Measurements from ENCODE around the gene UAP1.

The UAP1 gene

GRCh38 chr1:162633081-162633762, 71.7 kb downstream of the UAP1 start:
- H4K20me1 ChIP-seq (ENCODE audit: insufficient read depth, low read length): no peaks in the 10 kb centered on the region
- H3K9me3 ChIP-seq (replicated peaks; ENCODE audit: insufficient read depth, low read length): no peaks in the 10 kb centered on the region
- TF ChIP-seq EZH2phosphoT487 (IDR thresholded peaks at IDR 0.05; ENCODE audit: low read length): no peak
- 0 out of 2 replicates have a peak, but pooled peaks have one; percentile 8 for TF ChIP-seq CTCF (IDR thresholded peaks at IDR 0.05; ENCODE audit: low read length)
- peak overlapping the region; percentile 81 for H2AFZ ChIP-seq (ENCODE audit: low read length)
- H3K79me2 ChIP-seq (ENCODE audit: low read length): no peaks in the 10 kb centered on the region
- peak overlapping the region; percentile 58 for H3K9ac ChIP-seq (ENCODE audit: low read length)
- peaks cover 50% of the 10 kb centered on the region for H3K4me1 ChIP-seq (ENCODE audit: low read length)
- H3K4me2 ChIP-seq (ENCODE audit: low read depth, low read length): peak overlapping the region; percentile 88
- no peaks in the 10 kb centered on the region for H3K36me3 ChIP-seq (replicated peaks; ENCODE audit: insufficient read depth, low read length)
- peak overlapping the region; percentile 53 for H3K4me3 ChIP-seq (ENCODE audit: low read length)
- DNase-seq: peak; percentile 89
- H3K27ac ChIP-seq (ENCODE audit: low read length): peak overlapping the region; percentile 82
- no peaks in the 10 kb centered on the region for H3K27me3 ChIP-seq (replicated peaks; ENCODE audit: insufficient read depth, low read length)
- peaks cover 27% of the 10 kb centered on the region for H3F3A ChIP-seq (ENCODE audit: insufficient read depth, low read length)
- no peaks in the 10 kb centered on the region for H3K9me2 ChIP-seq (replicated peaks; ENCODE audit: insufficient read depth, low read length)

- Histone ChIP-seq H3K9me3 (replicated peaks; ENCODE audit: insufficient read depth, low read length) (no peaks in the 10 kb centered on the region), H3K79me2 (ENCODE audit: low read length) (no peaks in the 10 kb centered on the region), H3K27ac (ENCODE audit: low read length) (no peak overlapping the region), H3K36me3 (replicated peaks; ENCODE audit: insufficient read depth, low read length) (no peaks in the 10 kb centered on the region), H3K27me3 (replicated peaks; ENCODE audit: insufficient read depth, low read length) (no peaks in the 10 kb centered on the region), H3K4me3 (ENCODE audit: low read length) (no peak overlapping the region), H4K20me1 (ENCODE audit: insufficient read depth, low read length) (no peaks in the 10 kb centered on the region), H3F3A (ENCODE audit: insufficient read depth, low read length) (peaks cover 26% of the 10 kb centered on the region), H3K9ac (ENCODE audit: low read length) (no peak overlapping the region), H3K4me2 (ENCODE audit: low read depth, low read length) (no peak overlapping the region), H3K4me1 (ENCODE audit: low read length) (peaks cover 42% of the 10 kb centered on the region), H3K9me2 (replicated peaks; ENCODE audit: insufficient read depth, low read length) (no peaks in the 10 kb centered on the region), H2AFZ (ENCODE audit: low read length) (no peak overlapping the region)
- no peak for TF ChIP-seq CTCF (IDR thresholded peaks at IDR 0.05; ENCODE audit: low read length)
- no peak for DNase-seq
Measured at GRCh38 chr1:162635418-162635817, 73.9 kb downstream of the UAP1 start.

- H3K79me2 ChIP-seq (ENCODE audit: low read length): no peaks in the 10 kb centered on the region
- H4K20me1 ChIP-seq (ENCODE audit: insufficient read depth, low read length): no peaks in the 10 kb centered on the region
- H3K36me3 ChIP-seq (replicated peaks; ENCODE audit: insufficient read depth, low read length): no peaks in the 10 kb centered on the region
- H3K4me3 ChIP-seq (ENCODE audit: low read length): no peak overlapping the region
- no peaks in the 10 kb centered on the region for H3K27me3 ChIP-seq (replicated peaks; ENCODE audit: insufficient read depth, low read length)
- H3K4me2 ChIP-seq (ENCODE audit: low read depth, low read length): no peak overlapping the region
- TF ChIP-seq CTCF (IDR thresholded peaks at IDR 0.05; ENCODE audit: low read length): no peak
- no peak for TF ChIP-seq EZH2 (optimal IDR thresholded peaks at IDR 0.05; ENCODE audit: low read depth, low read length)
- TF ChIP-seq EZH2phosphoT487 (IDR thresholded peaks at IDR 0.05; ENCODE audit: low read length): no peak
- no peaks in the 10 kb centered on the region for H3K9me3 ChIP-seq (replicated peaks; ENCODE audit: insufficient read depth, low read length)
- H3K27ac ChIP-seq (ENCODE audit: low read length): no peak overlapping the region
- peaks cover 6% of the 10 kb centered on the region for H3K4me1 ChIP-seq (ENCODE audit: low read length)
- H3F3A ChIP-seq (ENCODE audit: insufficient read depth, low read length): no peaks in the 10 kb centered on the region; the same call in 1 of the 2 replicates
- DNase-seq: peak; percentile 60
- H2AFZ ChIP-seq (ENCODE audit: low read length): no peak overlapping the region
- H3K9ac ChIP-seq (ENCODE audit: low read length): no peak overlapping the region
- H3K9me2 ChIP-seq (replicated peaks; ENCODE audit: insufficient read depth, low read length): no peaks in the 10 kb centered on the region
Measured at GRCh38 chr1:162639718-162640117, 78.2 kb downstream of the UAP1 start.
